HG02870 (cell line): ENCODE results near the gene RABGGTA.

Experiments
- ATAC-seq: cut with Tn5 transposase; IDR thresholded peaks from one replicate; pipeline ENCODE4 v1.9.1; 2021; ENCODE audit warnings: mild to moderate bottlenecking, moderate library complexity; ENCODE audit not compliant: unreplicated experiment

RABGGTA gene, protein sequence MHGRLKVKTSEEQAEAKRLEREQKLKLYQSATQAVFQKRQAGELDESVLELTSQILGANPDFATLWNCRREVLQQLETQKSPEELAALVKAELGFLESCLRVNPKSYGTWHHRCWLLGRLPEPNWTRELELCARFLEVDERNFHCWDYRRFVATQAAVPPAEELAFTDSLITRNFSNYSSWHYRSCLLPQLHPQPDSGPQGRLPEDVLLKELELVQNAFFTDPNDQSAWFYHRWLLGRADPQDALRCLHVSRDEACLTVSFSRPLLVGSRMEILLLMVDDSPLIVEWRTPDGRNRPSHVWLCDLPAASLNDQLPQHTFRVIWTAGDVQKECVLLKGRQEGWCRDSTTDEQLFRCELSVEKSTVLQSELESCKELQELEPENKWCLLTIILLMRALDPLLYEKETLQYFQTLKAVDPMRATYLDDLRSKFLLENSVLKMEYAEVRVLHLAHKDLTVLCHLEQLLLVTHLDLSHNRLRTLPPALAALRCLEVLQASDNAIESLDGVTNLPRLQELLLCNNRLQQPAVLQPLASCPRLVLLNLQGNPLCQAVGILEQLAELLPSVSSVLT

DNA sequence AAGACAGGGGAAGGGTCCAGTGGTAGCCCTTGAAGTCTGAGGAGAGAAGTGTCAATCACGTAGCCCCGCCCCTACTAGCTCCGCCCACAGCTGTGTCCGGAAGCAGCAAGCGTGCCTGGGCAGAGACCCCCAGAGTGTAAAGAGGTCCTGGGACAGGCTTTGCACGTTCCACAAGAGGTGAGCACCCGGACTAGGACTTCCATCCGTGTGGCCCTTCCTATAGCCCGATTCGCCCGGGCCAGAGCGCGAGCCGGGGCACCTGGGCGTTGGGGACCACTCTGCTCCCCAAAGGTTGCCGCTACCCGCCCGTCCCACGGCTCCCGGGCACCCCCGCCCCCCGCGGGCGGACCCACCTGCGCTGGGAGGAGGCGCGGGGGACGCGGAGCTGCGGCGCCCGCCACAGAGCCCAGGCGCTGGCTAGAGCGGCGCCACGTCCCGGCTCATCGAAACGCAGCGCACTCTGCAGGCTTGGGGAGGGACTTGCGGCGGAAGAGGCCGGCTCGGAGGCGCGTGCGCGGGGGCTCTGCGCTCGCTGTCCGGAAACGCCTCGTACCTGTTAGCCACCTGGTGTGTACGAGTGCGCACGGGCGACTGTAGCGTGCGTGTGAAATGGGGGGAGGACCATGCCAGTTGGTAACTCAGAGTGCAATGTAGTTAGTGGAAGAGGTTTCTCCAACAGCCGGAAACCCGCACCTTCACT, at the start of gene RABGGTA:
TSS of gene RABGGTA (minus strand) at position 464 of the 700 bp plus-strand sequence. CDS start 482 bp downstream, outside the sequence.
- ATAC-seq, result peak; percentile 80

DNA sequence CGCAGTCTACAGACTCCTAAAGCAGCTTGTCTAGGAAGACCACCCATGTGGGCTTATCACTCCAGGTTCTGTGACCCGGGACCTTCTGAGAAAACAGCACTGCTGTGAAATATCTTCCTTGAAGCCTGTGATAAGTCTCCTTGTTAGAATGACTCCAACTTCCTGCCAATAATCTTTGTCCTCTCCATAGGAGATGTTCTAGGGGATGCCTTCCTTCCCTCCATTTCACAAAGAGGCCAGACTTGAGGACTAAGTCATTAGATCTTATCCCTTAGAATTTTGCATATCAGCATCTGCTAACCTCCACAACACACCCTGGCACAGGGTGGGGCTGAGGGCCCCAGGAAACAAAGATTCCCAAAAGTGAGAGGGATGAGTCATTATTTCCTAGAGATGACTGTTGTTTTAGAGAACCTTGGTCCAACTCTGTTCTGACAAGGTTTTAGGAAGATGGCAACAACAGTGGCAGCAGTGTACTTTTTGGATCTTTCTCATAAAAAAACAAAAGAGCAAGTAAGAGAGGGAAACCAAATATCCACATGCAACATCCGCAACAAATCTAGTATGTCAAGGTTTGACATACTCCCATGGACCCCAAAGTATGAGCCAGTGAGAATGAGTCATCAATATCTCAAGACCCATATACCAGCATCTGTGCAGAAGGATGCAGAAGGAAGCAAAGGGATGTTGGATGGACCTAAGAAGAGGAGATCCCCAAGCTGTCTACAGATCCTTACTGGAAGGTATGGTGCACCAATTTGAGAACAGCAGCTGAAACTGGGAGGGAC, 45.9 kb upstream of the RABGGTA start:
- no peak for ATAC-seq

DNA sequence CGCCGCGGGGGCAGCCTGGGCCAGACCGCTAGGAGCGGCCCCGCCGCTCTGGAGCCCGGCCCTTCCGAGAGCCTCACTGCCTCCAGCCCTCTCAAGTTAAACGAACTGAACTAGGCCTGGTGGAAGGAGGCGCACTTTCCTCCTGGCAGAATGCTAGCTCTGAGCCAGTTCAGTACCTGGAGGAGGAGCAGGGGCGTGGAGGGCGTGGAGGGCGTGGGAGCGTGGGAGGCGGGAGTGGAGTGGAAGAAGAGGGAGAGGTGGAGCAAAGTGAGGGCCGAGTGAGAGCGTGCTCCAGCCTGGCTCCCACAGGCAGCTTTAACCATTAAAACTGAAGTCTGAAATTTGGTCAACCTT, 45.2 kb upstream of the RABGGTA start:
- no peak for ATAC-seq

DNA sequence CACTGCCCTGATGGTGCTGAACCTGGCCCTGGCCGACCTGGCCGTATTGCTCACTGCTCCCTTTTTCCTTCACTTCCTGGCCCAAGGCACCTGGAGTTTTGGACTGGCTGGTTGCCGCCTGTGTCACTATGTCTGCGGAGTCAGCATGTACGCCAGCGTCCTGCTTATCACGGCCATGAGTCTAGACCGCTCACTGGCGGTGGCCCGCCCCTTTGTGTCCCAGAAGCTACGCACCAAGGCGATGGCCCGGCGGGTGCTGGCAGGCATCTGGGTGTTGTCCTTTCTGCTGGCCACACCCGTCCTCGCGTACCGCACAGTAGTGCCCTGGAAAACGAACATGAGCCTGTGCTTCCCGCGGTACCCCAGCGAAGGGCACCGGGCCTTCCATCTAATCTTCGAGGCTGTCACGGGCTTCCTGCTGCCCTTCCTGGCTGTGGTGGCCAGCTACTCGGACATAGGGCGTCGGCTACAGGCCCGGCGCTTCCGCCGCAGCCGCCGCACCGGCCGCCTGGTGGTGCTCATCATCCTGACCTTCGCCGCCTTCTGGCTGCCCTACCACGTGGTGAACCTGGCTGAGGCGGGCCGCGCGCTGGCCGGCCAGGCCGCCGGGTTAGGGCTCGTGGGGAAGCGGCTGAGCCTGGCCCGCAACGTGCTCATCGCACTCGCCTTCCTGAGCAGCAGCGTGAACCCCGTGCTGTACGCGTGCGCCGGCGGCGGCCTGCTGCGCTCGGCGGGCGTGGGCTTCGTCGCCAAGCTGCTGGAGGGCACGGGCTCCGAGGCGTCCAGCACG, 44.6 kb upstream of the RABGGTA start:
- ATAC-seq, result no peak

DNA sequence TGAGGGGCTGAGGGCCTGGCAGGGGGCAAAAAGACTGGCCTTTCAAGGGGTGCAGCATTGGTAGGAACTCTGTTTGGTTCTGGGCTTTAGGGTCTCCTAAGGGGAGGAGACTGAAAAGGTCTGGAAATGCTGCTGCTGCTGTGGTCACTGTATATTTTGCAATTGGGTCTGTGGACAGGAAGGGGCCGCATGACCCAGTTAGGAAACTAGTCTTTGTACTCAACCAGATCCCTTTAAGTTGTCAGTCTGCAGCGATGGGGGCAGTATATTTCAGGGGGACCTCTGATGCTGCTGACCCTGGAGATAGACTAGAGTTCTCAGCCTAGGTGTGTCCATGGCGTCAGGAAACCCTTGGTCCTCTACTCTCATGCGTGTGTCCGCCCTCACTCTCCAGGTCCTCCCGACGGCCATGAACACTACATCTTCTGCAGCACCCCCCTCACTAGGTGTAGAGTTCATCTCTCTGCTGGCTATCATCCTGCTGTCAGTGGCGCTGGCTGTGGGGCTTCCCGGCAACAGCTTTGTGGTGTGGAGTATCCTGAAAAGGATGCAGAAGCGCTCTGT, 43.9 kb upstream of the RABGGTA start:
- ATAC-seq, result no peak

DNA sequence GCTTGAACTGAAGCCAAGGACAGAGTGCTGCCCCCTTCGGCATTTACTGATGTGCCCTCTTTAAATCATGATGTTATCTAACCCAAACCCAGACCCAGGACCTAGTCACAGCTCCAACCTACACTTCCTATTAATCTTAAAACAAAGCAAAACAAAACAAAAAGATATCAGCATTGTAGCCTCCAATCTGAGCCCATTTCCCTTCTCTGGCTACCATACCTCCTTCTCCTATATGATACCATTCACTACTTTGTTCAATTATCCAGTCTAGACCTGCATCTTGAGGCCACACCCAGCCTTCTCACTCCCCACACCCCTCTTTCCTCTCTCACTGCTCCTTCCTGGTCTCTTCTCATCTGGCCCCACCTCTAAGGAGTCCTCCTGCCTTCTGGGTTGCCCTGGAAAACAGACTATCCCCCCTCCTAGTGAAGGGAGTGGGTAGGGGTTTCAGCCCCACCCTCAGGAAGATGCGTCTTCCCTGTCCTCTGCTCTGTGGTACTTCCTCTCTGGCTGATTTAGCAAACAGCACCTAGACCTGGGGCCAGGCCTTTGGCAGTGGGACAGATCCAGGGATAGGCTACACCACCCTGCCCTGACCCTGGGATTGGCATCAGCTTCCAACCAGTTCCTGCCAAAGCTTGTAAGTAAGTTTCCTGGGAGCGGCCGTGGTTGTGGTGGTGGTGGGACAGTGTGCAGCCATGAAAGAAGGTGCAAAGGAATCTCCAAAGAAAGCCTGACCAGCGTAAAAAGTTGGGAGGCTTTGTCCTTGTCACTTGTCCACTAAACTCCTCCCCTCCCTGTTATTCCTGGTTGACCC, 43.2 kb upstream of the RABGGTA start:
- ATAC-seq, result no peak

DNA sequence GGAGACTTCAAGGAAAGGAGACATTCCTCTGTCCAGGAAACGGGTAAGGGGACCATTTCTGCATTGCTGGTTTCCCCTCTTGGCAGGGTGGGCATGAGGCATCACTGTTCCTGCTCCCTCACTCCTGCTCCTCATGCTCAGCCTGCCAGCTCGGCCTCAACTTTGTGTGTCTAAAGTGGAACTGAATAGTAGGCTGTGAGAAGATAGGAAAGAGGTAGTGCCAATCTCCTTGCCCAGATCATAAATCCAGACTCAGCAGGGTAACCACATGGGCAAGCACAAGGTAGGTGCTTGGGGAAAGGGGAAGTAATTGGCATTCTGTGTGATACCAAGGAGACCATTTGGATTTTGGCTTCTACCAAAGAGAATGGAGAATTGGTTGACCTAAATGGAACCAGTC, 42.5 kb upstream of the RABGGTA start:
- ATAC-seq, result no peak

DNA sequence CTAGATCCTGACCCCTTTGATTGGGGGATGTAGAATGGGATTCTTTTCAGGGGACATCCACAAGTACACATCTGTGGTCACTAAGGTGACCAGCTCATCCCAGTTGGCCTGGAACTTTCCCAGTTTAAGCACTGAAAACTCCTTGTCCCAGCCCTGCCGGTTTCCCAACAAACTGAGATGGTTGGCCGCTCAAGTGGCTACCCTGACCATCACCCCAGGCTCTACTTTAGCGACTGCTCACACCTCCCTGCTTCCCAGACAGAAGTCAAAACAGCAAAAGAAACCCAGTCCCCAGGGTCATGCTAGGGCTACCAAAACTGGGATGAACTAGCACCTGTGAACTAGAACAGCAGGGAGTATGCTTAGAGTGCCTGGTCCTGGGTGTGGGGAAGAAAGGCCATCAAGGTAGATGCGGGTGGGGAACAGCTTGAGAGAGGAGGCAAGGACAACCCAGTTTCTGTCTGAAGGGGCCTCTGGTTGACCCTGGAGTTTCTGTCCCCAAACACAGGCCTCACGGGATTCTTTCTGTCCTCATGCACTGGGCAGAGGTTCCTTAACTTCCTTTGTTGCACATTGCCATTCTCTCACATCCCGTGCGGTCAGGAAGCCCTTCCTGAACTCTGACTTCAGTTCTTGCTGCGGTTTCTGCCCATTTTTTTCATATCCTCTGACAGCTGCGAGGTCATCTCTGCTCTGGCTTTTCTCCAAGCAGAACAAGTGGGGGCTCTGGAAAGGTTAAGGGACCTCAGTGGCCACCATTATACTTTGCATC, 41.5 kb upstream of the RABGGTA start:
- ATAC-seq, result no peak

DNA sequence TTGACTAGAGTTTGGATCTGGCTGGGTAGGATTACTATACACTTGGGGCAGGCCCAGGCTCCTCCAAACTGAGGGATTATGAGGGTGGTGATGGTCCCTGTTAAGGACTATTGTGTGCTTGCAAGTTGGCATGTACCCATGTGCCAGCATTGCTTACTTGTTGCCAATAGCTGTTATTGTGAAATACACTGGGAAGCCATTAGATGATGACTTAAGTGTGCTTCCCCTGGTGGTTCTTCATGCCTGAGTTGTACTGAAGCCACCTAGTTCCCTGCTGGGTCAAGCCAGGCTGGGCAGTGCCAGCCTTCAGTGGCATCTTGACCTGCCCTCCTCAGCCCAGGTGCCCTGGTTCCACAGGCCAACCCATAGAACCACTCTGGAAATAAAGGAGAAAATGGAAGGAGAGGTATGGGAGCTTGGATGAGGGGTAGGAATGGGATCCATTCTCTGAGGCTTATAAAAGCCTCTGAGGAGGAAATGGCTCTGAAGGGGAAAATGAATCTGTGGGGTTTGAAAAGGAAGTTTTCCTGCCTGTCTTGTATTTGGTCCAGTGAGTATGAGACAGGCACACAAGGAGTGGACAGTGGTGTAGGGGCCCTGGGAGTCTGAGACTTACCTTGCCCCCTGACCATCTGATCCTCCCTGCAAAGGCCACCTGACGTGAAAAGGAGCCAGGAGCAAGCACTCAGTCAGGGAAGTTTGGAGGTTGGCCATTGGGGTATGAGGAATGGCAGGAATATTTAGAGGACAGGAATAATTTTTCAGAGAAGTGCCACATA, 40.6 kb upstream of the RABGGTA start:
- no peak for ATAC-seq

DNA sequence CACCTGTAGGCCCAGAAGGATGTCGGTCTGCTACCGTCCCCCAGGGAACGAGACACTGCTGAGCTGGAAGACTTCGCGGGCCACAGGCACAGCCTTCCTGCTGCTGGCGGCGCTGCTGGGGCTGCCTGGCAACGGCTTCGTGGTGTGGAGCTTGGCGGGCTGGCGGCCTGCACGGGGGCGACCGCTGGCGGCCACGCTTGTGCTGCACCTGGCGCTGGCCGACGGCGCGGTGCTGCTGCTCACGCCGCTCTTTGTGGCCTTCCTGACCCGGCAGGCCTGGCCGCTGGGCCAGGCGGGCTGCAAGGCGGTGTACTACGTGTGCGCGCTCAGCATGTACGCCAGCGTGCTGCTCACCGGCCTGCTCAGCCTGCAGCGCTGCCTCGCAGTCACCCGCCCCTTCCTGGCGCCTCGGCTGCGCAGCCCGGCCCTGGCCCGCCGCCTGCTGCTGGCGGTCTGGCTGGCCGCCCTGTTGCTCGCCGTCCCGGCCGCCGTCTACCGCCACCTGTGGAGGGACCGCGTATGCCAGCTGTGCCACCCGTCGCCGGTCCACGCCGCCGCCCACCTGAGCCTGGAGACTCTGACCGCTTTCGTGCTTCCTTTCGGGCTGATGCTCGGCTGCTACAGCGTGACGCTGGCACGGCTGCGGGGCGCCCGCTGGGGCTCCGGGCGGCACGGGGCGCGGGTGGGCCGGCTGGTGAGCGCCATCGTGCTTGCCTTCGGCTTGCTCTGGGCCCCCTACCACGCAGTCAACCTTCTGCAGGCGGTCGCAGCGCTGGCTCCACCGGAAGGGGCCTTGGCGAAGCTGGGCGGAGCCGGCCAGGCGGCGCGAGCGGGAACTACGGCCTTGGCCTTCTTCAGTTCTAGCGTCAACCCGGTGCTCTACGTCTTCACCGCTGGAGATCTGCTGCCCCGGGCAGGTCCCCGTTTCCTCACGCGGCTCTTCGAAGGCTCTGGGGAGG, 39.5 kb upstream of the RABGGTA start, which contains the start of gene LTB4R:
TSS of gene LTB4R (plus strand) at position 857 of the 959 bp plus-strand sequence. CDS start 4,150 bp downstream, outside the sequence.
- ATAC-seq, result peak; percentile 57

DNA sequence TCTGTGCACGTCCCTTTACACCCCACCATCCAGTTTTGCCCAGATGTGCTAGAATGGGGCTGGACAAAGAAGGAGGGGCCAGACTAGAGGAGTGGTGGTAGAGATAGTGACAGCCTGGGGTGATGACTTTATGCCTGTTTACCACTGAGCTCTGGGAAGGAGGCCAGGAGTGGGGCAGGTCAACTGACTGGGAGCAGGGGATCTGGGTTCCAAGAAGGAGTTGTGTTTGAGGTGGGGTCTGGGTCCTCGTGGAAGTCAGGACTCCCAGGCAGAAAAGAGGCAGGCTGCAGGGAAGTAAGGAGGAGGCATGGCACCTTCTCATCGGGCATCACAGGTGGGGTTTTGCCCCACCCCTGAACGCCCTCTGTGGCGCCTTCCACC, 38.9 kb upstream of the RABGGTA start:
- ATAC-seq, result no peak

DNA sequence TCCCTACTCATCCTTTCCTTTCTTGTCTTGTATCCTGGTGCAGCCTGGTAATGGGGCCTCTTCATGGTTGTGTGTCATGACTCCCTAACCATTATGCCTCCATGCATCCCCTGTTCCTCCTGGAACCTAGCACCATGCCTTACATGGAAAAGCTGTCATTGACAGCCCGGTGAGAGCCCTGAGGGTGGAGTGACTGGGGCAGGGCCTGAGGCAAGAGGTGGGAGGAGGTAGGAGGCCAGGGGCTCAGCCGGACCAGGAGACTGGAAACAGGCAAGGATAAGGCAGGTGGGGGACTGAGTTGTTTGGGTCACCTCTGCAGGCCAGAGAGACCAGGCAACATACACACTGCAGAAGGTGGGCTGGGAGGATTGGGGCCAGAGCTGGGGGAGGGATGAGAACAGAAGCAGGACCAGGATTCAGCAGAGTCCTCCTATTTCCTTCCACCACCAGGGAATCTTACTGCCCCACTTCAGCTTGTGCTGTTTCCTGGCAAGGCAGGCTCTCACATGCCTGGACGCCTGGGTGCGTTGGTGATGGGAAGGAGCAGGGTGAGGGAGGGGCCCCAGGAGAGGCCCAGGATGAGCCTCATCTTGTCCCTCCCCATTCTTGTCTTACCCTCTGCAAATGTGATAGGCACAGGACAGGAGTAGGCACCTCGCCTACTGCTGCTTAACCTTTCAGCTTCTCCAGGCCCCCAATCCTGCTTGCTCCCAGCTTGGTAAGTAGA, 38.3 kb upstream of the RABGGTA start, which contains the start of gene LTB4R2:
TSS of gene LTB4R2 (plus strand) at position 603 of the 727 bp plus-strand sequence. CDS start 525 bp downstream, outside the sequence.
- ATAC-seq, result no peak

DNA sequence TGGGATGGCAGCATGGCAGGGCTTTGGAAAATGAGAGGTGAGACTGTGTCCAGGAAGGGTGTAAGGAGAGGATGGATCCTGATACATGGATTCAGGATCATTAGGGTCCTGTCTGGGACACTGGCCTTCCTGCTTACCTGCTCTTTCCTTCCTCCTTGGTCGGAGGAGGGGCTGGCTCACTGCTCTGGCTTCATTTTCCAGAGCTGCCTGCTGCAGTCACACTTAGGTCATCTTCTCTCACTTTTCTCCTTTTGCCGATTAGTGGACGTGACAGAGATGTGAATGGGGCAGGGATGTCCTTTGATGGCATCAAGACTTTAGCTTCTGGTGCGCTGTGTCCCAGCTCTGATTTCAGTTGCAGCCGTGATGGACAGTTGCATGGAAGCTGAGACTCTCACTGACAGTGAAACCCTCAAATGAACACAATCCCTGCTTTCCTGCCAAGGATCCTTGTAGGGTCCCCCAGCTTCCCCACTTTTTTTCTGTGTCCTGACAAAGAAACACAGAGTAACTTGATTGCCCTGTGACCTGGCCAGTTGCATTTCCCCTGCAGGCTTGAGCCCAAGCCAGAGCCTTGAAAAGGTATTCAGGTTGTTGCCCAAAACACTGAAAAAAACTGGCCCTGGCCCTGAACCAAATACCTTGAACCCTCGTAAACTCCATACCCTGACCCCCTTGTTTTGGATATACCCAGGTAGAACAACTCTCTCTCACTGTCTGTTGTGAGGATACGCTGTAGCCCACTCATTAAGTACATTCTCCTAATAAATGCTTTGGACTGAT, 37.1 kb upstream of the RABGGTA start:
- ATAC-seq, result no peak

DNA sequence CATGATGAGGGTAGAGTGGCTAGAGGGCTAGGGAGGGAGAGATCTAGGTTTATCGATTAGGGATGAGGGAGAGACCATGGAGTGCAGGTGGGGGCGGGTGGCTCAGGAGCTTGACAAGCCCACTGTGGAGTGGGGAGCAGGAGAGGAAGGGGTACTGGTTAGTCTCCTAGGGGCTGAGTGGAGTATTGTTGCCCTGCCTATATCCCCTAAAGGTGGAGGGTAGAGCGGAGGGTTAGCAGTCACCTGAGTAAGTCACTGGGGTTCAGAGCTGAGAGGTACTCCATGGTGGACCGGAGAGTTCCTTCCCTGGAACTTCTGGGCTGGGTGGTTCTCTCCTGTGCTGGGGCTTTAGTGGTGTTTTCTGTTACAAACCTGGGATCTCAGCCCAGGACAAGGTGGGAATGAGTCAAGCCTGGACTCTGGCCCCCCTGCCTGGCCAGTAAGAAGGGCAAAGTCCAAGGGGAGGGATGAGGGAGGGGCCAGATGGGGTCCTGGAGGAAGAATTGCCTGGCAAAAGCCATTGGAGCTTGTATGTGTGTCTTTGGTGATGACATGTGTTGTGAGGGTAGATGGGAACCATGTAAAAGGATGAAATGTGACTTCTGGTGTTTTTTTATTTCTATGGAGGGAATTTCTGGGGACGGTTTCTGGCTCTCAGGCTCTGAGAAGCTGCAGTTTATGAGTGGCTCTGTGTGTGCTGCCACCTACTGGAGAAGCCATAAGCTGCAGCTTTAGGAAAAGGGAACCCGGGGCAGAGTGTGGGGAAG, 36.4 kb upstream of the RABGGTA start, which contains the start of gene CIDEB:
TSS of gene CIDEB (minus strand) at position 403 of the 767 bp plus-strand sequence. CDS start at position 284, 119 bp downstream.
- no peak for ATAC-seq
